Adipose tissue (tissue), 3 donors: Measurements from ENCODE around the gene ITIH1. TPM values are rescaled to one million over a fixed set of nuclear protein-coding genes. Genes with fewer than 3 reads are reported as not detected.

Experiments
- H3K27ac ChIP-seq: one replicate; pipeline ENCODE4 v1.5.1; 2013; ENCODE audit warnings: low read depth, low read length
- WGBS, 3 donors: extraction: QIAGEN DNeasy Blood & Tissue Kit; methylation state at CpG; one replicate each; pipeline ENCODE4 v1.1.7; 2013; 5-methylcytosine and 5-hydroxymethylcytosine counted together
- polyA plus RNA-seq, 3 donors: library from polyadenylated mRNA; stranded (reverse); fragments of 200-250 nt; gene quantifications; one replicate each; pipeline ENCODE4 v1.2.3, GENCODE V29; 2013
- donor health status: healthy with polysubstance abuse.
- donor health status: Bipolar disorder and iron deficiency.
- donor health status: healthy.

The ITIH1 gene
- polyA plus RNA-seq, 3 donors: 0.30 to 0.37 TPM; not detected in 1

- no peak overlapping the region for H3K27ac ChIP-seq
- 58 to 67% (median 66%) methylated on average over 14 of the region's 14 CpGs for WGBS, 3 donors
Observed at GRCh38 chr3:52798978-52799476, 21.6 kb downstream of the ITIH1 start.

GRCh38 chr3:52800079-52800478 lies 22.7 kb downstream of the ITIH1 start:
- 80 to 85% (median 83%) methylated on average over 7 of the region's 7 CpGs for WGBS, 3 donors
- H3K27ac ChIP-seq: no peak overlapping the region

- no peak overlapping the region for H3K27ac ChIP-seq
- WGBS, 3 donors: 58 to 67% (median 60%) methylated on average over 5 of the region's 5 CpGs
Observed at GRCh38 chr3:52801839-52802238, 24.4 kb downstream of the ITIH1 start.

- 75 to 85% (median 77%) methylated on average over 19 of the region's 19 CpGs for WGBS, 3 donors
- H3K27ac ChIP-seq: no peak overlapping the region
Observed at GRCh38 chr3:52805270-52806039, 28.1 kb downstream of the ITIH1 start.

DNA sequence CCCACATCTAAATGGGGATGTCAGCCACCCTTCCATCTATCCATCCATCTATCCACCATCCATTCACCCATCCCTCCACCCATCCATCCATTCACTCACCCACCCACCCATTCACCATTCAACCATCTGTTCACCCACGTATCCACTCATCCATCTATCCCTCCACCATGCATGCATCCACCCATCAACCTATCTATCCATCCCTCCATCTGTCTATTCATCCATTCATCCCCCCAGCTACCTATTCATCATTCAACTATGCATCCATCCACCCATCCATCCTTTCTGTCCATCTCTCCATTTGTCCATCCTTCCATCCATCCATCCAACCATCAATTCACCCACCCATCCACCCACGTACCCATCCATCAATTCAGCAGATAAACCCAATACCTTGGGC lies 31.8 kb downstream of the ITIH1 start:
- 72 to 81% (median 80%) methylated on average over 2 of the region's 2 CpGs for WGBS, 3 donors
- H3K27ac ChIP-seq: no peak overlapping the region

- 43 to 69% (median 48%) methylated on average over 7 of the region's 7 CpGs for WGBS, 3 donors
- H3K27ac ChIP-seq: no peak overlapping the region
Observed at GRCh38 chr3:52809662-52810377, 32.4 kb downstream of the ITIH1 start.

DNA sequence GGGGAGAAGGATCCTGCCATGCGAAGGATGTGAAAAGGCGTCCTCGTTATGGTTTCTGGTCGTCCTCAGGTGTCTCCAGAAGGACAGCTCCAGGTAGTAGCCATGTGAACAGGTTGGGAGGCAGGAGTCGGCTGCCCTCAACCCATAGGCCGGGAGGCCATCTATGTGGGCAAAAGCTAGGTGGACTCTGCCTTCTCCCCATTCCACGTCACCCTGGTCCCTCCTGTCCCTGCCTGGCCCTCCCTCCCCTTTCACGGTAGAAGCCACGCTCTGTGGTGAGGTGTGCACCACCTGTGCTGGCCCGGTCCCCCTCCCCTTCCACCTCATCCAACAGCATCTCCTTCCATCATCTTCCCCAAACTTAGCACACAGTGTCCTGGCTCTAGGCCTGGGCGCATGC lies 33.5 kb downstream of the ITIH1 start:
- no peak overlapping the region for H3K27ac ChIP-seq
- WGBS, 3 donors: 88 to 95% (median 93%) methylated on average over 11 of the region's 11 CpGs

DNA sequence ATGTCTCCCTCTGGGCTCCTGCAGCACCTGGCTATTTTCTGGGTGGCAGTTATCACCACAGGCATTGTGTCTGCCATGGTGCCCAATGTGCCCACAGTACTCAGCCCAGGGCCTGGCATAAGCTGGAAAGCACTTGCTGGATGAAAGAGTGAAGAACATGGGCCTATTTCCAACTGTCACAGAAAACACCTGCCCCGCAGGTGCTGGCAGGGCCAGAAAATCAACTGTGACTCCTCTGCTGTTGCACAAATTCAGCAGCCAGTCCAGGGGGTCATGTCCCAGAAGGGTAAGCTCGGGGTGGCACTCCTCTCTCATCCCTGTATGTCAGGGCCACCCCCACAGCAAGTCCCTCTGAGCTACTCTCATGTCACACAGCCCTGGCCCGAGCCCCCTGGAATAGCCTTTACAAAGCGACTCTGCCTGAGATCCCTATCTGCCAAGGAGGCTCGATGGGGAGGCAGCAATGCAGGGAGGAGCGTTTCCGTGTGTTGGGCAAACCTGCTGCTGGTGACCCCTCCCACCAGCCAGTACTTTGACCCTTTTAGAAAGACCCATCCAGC lies 34.1 kb downstream of the ITIH1 start:
- 74 to 90% (median 87%) methylated on average over 7 of the region's 7 CpGs for WGBS, 3 donors
- no peak overlapping the region for H3K27ac ChIP-seq

DNA sequence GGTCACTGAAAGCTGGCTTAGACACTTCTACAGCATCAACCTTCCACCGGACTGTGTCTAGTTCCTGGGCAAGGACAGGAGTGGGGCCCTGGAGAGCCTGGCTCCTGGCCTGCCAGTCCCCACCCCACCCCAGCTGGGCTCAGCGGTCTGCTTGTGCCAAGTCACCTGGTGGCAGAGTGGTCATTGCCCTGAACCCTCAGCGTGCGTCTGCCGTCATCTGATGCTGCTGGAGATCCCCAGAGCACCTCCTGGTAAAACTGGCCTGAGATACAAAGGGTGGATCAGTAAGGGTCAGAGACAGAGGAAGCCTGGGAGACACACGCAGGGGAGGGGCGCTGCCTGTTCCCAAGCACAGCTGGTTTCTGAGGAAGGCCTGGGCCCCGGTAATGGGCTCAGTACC lies 36.4 kb downstream of the ITIH1 start:
- no peak overlapping the region for H3K27ac ChIP-seq
- 74 to 89% (median 85%) methylated on average over 8 of the region's 8 CpGs for WGBS, 3 donors

- H3K27ac ChIP-seq: no peak overlapping the region
- 89 to 97% (median 94%) methylated on average over 6 of the region's 6 CpGs for WGBS, 3 donors
Observed at GRCh38 chr3:52816199-52816598, 38.8 kb downstream of the ITIH1 start.

DNA sequence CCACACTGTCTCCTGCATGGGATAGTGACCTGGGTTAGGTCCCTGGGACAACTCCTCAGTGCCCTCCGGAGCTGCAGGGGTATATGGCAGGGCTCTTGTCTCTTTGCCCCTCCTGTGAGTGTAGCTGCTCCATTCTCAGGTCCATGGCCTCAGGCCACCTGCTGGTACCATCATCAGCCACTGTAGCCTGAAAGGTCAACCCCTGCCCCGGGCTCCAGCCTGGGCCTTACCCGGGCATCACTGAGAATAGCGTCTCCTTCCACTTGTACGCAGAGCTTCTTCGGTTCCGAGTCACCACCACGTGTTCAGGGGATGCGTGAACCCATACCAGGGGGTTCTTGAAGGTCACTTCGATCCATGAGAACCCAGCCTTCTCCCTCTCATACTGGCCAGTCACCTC lies 39.3 kb downstream of the ITIH1 start:
- no peak overlapping the region for H3K27ac ChIP-seq
- 93 to 95% (median 94%) methylated on average over 10 of the region's 10 CpGs for WGBS, 3 donors

GRCh38 chr3:52817221-52817620 lies 39.8 kb downstream of the ITIH1 start:
- WGBS, 3 donors: 94 to 98% (median 97%) methylated on average over 10 of the region's 10 CpGs

DNA sequence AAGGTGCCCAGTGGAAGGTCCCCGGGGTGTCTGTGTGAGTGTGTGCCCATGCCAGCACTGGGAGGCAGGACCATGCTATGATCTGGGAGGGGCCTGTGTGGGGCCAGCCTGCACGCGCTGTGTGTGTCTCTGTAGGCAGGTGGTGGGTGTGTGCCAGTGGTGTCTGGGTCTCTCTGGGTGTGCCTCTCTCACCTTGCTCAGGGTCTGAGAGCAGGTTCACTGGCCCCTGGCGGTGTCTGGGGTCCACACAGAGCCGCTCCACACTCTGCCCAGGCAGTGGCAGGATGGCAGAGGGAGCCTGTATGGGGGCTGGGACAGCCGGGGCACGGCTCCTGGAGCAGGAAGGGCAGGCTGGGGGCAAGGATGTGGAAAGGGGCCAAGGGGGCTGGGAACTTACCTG lies 40.5 kb downstream of the ITIH1 start:
- no peak overlapping the region for H3K27ac ChIP-seq
- 92 to 96% (median 94%) methylated on average over 7 of the region's 7 CpGs for WGBS, 3 donors

More at GRCh38 chr3:52817221-52817620, 39.8 kb downstream of the ITIH1 start:
- no peak overlapping the region for H3K27ac ChIP-seq

DNA sequence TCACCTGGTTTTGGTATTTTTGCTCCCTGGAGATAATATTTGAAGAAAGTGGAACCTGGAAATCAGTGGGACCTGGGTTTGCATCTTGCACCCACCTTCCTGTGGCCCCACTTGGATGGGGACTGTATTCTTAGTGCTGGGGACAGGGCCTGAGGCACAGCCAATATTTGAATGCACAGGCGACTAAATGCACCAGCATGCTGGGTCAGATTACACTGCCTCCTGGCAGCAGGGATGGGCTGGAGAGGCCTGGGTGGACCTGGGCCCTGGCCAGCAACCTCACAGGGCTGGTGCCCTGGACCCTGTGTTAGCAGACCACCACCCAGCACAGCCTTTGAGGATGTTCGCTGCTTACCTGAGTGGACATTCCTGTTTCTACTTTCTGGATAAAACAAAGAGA lies 42.5 kb downstream of the ITIH1 start:
- H3K27ac ChIP-seq: no peak overlapping the region
- WGBS, 3 donors: 73 to 88% (median 84%) methylated on average over 2 of the region's 2 CpGs

- 63 to 65% (median 63%) methylated on average over 11 of the region's 11 CpGs for WGBS, 3 donors
- H3K27ac ChIP-seq: no peak overlapping the region
Observed at GRCh38 chr3:52820736-52821135, 43.3 kb downstream of the ITIH1 start.

DNA sequence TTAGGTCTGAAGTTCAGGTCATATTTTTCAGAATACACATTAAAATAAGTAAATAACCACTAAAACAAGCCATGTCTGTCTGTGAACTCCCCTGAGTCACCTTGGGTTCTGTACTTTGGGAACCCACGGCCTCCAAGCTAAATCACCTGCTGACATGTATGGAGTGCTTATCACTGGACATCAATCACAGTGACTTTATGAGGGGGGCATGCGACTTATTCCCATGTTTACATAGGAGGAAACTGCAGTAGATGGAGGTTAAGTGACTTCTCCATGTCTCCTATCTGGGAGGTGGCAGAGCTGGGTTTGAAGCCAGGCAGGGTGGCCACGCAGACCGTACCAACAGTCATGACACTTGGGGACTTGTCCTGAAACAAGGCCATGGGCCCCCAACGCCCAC lies 45.0 kb downstream of the ITIH1 start:
- WGBS, 3 donors: 84 to 94% (median 93%) methylated on average over 5 of the region's 5 CpGs
- H3K27ac ChIP-seq: no peak overlapping the region

- no peak overlapping the region for H3K27ac ChIP-seq
- 89 to 96% (median 93%) methylated on average over 10 of the region's 10 CpGs for WGBS, 3 donors
Observed at GRCh38 chr3:52824037-52824436, 46.6 kb downstream of the ITIH1 start.

DNA sequence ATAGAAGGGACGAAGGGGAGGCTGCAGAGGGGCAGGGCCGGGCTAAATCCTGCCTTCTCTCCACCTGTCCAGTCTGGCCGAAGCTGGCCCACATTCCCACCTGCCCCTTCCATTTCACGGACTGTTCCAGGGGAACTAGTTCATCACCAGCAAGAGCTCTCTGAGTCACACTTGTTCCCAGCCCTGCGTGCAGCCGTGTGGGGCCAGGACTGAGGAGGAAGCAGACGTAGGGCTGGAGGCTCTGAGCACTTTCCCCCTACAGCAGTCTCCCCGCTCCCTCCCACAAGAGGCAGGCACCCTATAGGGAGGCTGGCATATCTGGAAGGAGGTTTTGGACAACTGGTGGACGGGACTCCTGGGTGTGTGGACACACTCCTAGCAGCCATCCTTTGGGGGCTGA lies 50.0 kb downstream of the ITIH1 start:
- WGBS, 3 donors: 67 to 73% (median 71%) methylated on average over 9 of the region's 9 CpGs
- H3K27ac ChIP-seq: no peak overlapping the region

DNA sequence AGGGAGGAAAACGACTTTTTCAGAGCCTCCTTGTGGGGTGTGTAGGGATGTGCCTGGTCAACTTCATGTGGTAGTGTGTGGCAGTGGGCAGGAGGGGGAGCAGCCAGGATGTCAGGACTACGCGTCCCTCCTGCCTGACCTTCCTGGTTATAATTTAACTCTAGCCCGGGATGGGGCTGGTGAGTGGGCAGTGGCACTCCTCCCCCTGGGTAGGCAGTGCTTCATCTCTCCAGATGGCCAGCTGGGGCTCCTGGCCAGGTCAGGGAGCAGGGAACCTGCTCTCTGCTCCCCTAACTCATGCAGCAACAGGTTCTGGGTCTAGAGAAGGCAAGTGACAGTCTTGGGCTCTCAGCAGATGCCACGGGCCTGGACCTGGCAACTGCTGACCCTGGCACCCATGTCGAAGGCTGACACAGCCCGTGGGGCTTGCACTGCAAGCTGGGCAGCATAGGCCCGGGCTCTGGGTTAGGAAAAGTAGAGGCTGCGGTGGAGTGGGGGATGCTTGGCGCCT lies 50.5 kb downstream of the ITIH1 start:
- H3K27ac ChIP-seq: no peak overlapping the region
- WGBS, 3 donors: 44 to 73% (median 72%) methylated on average over 9 to 10 of the region's 10 CpGs
